ENCODE results near the gene PLEKHM2. TPM values are rescaled to one million over a fixed set of nuclear protein-coding genes. Genes with fewer than 3 reads are reported as not detected.

The PLEKHM2 gene
- total and polyA plus RNA-seq, 2 of the 4 experiments (the other 2 are of a cell fraction): 24.7 to 48.0 TPM

GRCh38 chr1:15757016-15757543 lies 73.0 kb downstream of the PLEKHM2 start:
- peaks cover 7% of the 10 kb centered on the region for H3K9me1 ChIP-seq (ENCODE audit: insufficient read depth, low read length)
- no peak overlapping the region for H4K91ac ChIP-seq (ENCODE audit: insufficient read depth, low read depth, low read length)
- no peak overlapping the region for H2BK120ac ChIP-seq (ENCODE audit: low read depth, low read length)
- DNase-seq (no peak), ATAC-seq (ENCODE audit: low read depth) (no peak)
- H3K18ac ChIP-seq (ENCODE audit: low read depth, low read length): no peak overlapping the region
- H3K4me2 ChIP-seq (ENCODE audit: low read depth, low read length): no peak overlapping the region
- no peak overlapping the region for H4K5ac ChIP-seq (ENCODE audit: low read depth, low read length)
- H3K14ac ChIP-seq (replicated peaks; ENCODE audit: low read depth, low read length): no peak overlapping the region
- H4K20me1 ChIP-seq (ENCODE audit: insufficient read depth, low read length): peaks cover 15% of the 10 kb centered on the region
- in situ Hi-C loops (cut with MboI; ENCODE audit: low sequenced_read_pairs): no loop called here
- no peak overlapping the region for H2AK9ac ChIP-seq (replicated peaks; ENCODE audit: low read depth, low read length, poor library complexity)
- TF ChIP-seq NFE2L2 (IDR thresholded peaks at IDR 0.05; ENCODE audit: low read depth, low read length) (no peak), MAZ (IDR thresholded peaks at IDR 0.05; ENCODE audit: borderline replicate concordance, low read depth, low read length) (no peak), RFX5 (IDR thresholded peaks at IDR 0.05; ENCODE audit: low read depth, low read length) (no peak), CHD1 (IDR thresholded peaks at IDR 0.05; ENCODE audit: low read depth, low read length) (no peak), USF2 (IDR thresholded peaks at IDR 0.05; ENCODE audit: low read depth, low read length) (no peak), CEBPB (IDR thresholded peaks at IDR 0.05; ENCODE audit: low read depth, low read length) (no peak), BHLHE40 (IDR thresholded peaks at IDR 0.05; ENCODE audit: low read depth, low read length) (no peak)
- TF ChIP-seq, protein P1, sequence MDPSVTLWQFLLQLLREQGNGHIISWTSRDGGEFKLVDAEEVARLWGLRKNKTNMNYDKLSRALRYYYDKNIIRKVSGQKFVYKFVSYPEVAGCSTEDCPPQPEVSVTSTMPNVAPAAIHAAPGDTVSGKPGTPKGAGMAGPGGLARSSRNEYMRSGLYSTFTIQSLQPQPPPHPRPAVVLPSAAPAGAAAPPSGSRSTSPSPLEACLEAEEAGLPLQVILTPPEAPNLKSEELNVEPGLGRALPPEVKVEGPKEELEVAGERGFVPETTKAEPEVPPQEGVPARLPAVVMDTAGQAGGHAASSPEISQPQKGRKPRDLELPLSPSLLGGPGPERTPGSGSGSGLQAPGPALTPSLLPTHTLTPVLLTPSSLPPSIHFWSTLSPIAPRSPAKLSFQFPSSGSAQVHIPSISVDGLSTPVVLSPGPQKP (IDR thresholded peaks at IDR 0.05; ENCODE audit: borderline replicate concordance, low read depth, low read length): no peak
- dilution Hi-C loops (cut with HindIII; ENCODE audit: low sequenced_read_pairs, unreplicated experiment): no loop called here
- peak overlapping the region; percentile 23; the same call in 1 of the 2 replicates for H2AK5ac ChIP-seq (ENCODE audit: low read depth, low read length)
- no peak overlapping the region for H3K27ac ChIP-seq (ENCODE audit: insufficient read depth, low read length)
- CTCF ChIA-PET: no interaction called here
- peak overlapping the region in 1 of 2 experiments; percentile 96; a peak in 1 of 4 replicates for H4K8ac ChIP-seq (ENCODE audit: low read depth in 2 of 2, low read length in 2 of 2)
- intact Hi-C loops (cut with micrococcal nuclease): no loop called here
- H3K9ac ChIP-seq (ENCODE audit: low read depth, low read length): no peak overlapping the region
- no peak overlapping the region for H3K56ac ChIP-seq (ENCODE audit: extremely low read depth, insufficient read depth, low read length)
- H3K4me1 ChIP-seq (ENCODE audit: control insufficient read depth, insufficient read depth, low read length): peaks cover 17% of the 10 kb centered on the region
- no peak overlapping the region for H3K4me3 ChIP-seq (ENCODE audit: insufficient read depth, low read depth, low read length)
- H2AFZ ChIP-seq (replicated peaks; ENCODE audit: low read length, poor library complexity): peak overlapping the region; percentile 4
- WGBS, 2 experiments (ENCODE audit: extremely low coverage in 2 of 2, insufficient read length in 1 of 2): 89% methylated on average over 5 of the region's 9 CpGs; no CpG with 5 or more reads in 1 of the 2 experiments
- H2BK15ac ChIP-seq (ENCODE audit: low read depth, low read length): no peak overlapping the region
- H2BK5ac ChIP-seq (ENCODE audit: low read depth, low read length, poor library complexity, severe bottlenecking): no peak overlapping the region
- no peak overlapping the region for H3K23ac ChIP-seq (ENCODE audit: low read depth, low read length)
- H3K36me3 ChIP-seq (ENCODE audit: control insufficient read depth, insufficient read depth, low read length): no peaks in the 10 kb centered on the region
- no peaks in the 10 kb centered on the region for H3K9me3 ChIP-seq (ENCODE audit: control insufficient read depth, insufficient read depth, low read length)
- no peaks in the 10 kb centered on the region for H3K27me3 ChIP-seq (ENCODE audit: control insufficient read depth, insufficient read depth, low read length)
- BruUV-seq (replicated peaks): no TSS peak
- H2BK20ac ChIP-seq (ENCODE audit: low read depth, low read length): peak overlapping the region; percentile 36; the same call in 1 of the 2 replicates
- no peak overlapping the region; the same call in 1 of the 2 replicates for H3K4ac ChIP-seq (ENCODE audit: low read depth, low read length)
- peaks cover 4 to 31% of the 10 kb centered on the region in 2 experiments; a peak in 3 of 4 replicates for H3K79me1 ChIP-seq (ENCODE audit: low read depth in 1 of 2, low read length in 2 of 2)
- POLR2A ChIA-PET (ENCODE audit: unreplicated experiment): no interaction called here

Data from IMR-90 (cell line).